GM18858 (cell line): ENCODE measurements around the gene CLEC19A.

Source experiments
- ATAC-seq: cut with Tn5 transposase; IDR thresholded peaks from one replicate; pipeline ENCODE4 v1.9.1; 2021; ENCODE audit not compliant: unreplicated experiment

The CLEC19A gene

GRCh38 chr16:19285431-19285830 is at the start of gene CLEC19A:
TSS of gene CLEC19A (plus strand) at chr16:19285731. CDS start at chr16:19285852, 121 bp downstream.
- no peak for ATAC-seq

- ATAC-seq, result no peak
These were observed 49.6 kb upstream of the CLEC19A start for GRCh38 chr16:19235886-19236285.

GRCh38 chr16:19236561-19237209 is 48.8 kb upstream of the CLEC19A start:
- no peak for ATAC-seq

GRCh38 chr16:19238406-19238805 is 47.1 kb upstream of the CLEC19A start:
- no peak for ATAC-seq

GRCh38 chr16:19239511-19240155 is 45.9 kb upstream of the CLEC19A start:
- ATAC-seq, result no peak

GRCh38 chr16:19240494-19240893 is 45.0 kb upstream of the CLEC19A start:
- ATAC-seq, result no peak

GRCh38 chr16:19241512-19241911 is 44.0 kb upstream of the CLEC19A start:
- ATAC-seq, result no peak

- no peak for ATAC-seq
These were observed 43.3 kb upstream of the CLEC19A start for GRCh38 chr16:19242186-19242585.

- no peak for ATAC-seq
These were observed 42.5 kb upstream of the CLEC19A start for GRCh38 chr16:19242987-19243575.

GRCh38 chr16:19245326-19245925 is 40.1 kb upstream of the CLEC19A start:
- ATAC-seq, result no peak

GRCh38 chr16:19252904-19253303 is 32.6 kb upstream of the CLEC19A start:
- no peak for ATAC-seq

- no peak for ATAC-seq
These were observed 30.9 kb upstream of the CLEC19A start for GRCh38 chr16:19254611-19255010.

- no peak for ATAC-seq
These were observed 21.3 kb upstream of the CLEC19A start for GRCh38 chr16:19264123-19264673.

- ATAC-seq, result no peak
These were observed 20.1 kb upstream of the CLEC19A start for GRCh38 chr16:19265380-19265930.

GRCh38 chr16:19266774-19267173 is 18.8 kb upstream of the CLEC19A start:
- ATAC-seq, result no peak

GRCh38 chr16:19269098-19269497 is 16.4 kb upstream of the CLEC19A start:
- ATAC-seq, result no peak

- no peak for ATAC-seq
These were observed 11.2 kb upstream of the CLEC19A start for GRCh38 chr16:19274165-19274797.

- ATAC-seq, result no peak
These were observed 7.1 kb upstream of the CLEC19A start for GRCh38 chr16:19278403-19278802.

GRCh38 chr16:19281246-19281645 is 4.3 kb upstream of the CLEC19A start:
- no peak for ATAC-seq

- ATAC-seq, result no peak
These were observed 3.4 kb upstream of the CLEC19A start for GRCh38 chr16:19282101-19282500.

GRCh38 chr16:19283637-19284036 is 1.9 kb upstream of the CLEC19A start:
- no peak for ATAC-seq
